HG02885 (cell line): ENCODE results near the gene SMARCB1.

ENCODE experiments used
- ATAC-seq: cut with Tn5 transposase; IDR thresholded peaks from one replicate; pipeline ENCODE4 v1.9.1; 2021; ENCODE audit warnings: mild to moderate bottlenecking; ENCODE audit not compliant: unreplicated experiment, poor library complexity

The SMARCB1 gene

GRCh38 chr22:23826510-23827350 lies 40.0 kb downstream of the SMARCB1 start:
- ATAC-seq = no peak

GRCh38 chr22:23827351-23827995 lies 40.7 kb downstream of the SMARCB1 start:
- no peak for ATAC-seq

- no peak for ATAC-seq
Measured at GRCh38 chr22:23828800-23829680, 42.3 kb downstream of the SMARCB1 start.

GRCh38 chr22:23829845-23830372 lies 43.1 kb downstream of the SMARCB1 start:
- ATAC-seq = no peak

- no peak for ATAC-seq
Measured at GRCh38 chr22:23831261-23831660, 44.5 kb downstream of the SMARCB1 start.

- ATAC-seq = no peak
Measured at GRCh38 chr22:23831781-23832180, 45.0 kb downstream of the SMARCB1 start.

GRCh38 chr22:23832226-23833016 lies 45.7 kb downstream of the SMARCB1 start:
- no peak for ATAC-seq

GRCh38 chr22:23833017-23833751 lies 46.4 kb downstream of the SMARCB1 start:
- no peak for ATAC-seq

- ATAC-seq = no peak
Measured at GRCh38 chr22:23833911-23834317, 47.1 kb downstream of the SMARCB1 start.

- ATAC-seq = no peak
Measured at GRCh38 chr22:23834406-23834792, 47.6 kb downstream of the SMARCB1 start.

- no peak for ATAC-seq
Measured at GRCh38 chr22:23834793-23835483, 48.2 kb downstream of the SMARCB1 start.

GRCh38 chr22:23835484-23836144 lies 48.8 kb downstream of the SMARCB1 start:
- ATAC-seq = no peak

GRCh38 chr22:23836281-23836680 lies 49.5 kb downstream of the SMARCB1 start:
- no peak for ATAC-seq

GRCh38 chr22:23836692-23837495 lies 50.1 kb downstream of the SMARCB1 start:
- ATAC-seq = no peak

GRCh38 chr22:23837496-23837859 lies 50.7 kb downstream of the SMARCB1 start:
- ATAC-seq = no peak

- no peak for ATAC-seq
Measured at GRCh38 chr22:23837911-23838680, 51.3 kb downstream of the SMARCB1 start.
